ENCODE data around the gene FMN1. TPM values are rescaled to one million over a fixed set of nuclear protein-coding genes. Genes with fewer than 3 reads are reported as not detected.
A peak's percentile ranks its signal among the peaks of the same experiment; 100 is the strongest.

FMN1 gene
- total and polyA plus RNA-seq, 10 of the 15 experiments (the other 5 are each of a cell fraction or from before 2014, with no cell fraction given) = 0.05 to 0.16 (median 0.08) TPM; not detected in 4

- no TSS peak for BruUV-seq (replicated peaks)
- POLR2A ChIA-PET = no interaction called here
- RAD21 ChIA-PET (ENCODE audit: unreplicated experiment) = no interaction called here
- Histone ChIP-seq H3K36me3 (ENCODE audit: control insufficient read depth in 2 of 2, insufficient read depth in 2 of 2, low read length in 1 of 2) (no peaks in the 10 kb centered on the region), H3K9ac (ENCODE audit: control insufficient read depth, insufficient read depth, low read length) (no peak overlapping the region), H4K20me1 (ENCODE audit: control insufficient read depth, insufficient read depth) (no peaks in the 10 kb centered on the region), H2AFZ (ENCODE audit: control insufficient read depth, low read depth, low read length) (no peak overlapping the region), H3K4me1 (ENCODE audit: control insufficient read depth, insufficient read depth, low read length) (peaks cover 22% of the 10 kb centered on the region), H3K79me2 (ENCODE audit: control insufficient read depth, insufficient read depth, low read length) (no peaks in the 10 kb centered on the region), H3K27ac (ENCODE audit: control insufficient read depth, insufficient read depth) (no peak overlapping the region), H3K27me3 (replicated peaks in 1 of 2; ENCODE audit: control insufficient read depth in 2 of 2, insufficient read depth in 2 of 2, low read length in 1 of 2) (peaks cover 19 to 33% of the 10 kb centered on the region in 2 experiments), H3K9me3 (replicated peaks; ENCODE audit: control insufficient read depth, insufficient read depth, low read length) (no peaks in the 10 kb centered on the region; the same call in 2 of the 3 replicates), H3K4me2 (ENCODE audit: control insufficient read depth, insufficient read depth) (peak overlapping the region; percentile 15; the same call in 1 of the 2 replicates), H3K4me3 (no peak overlapping the region)
- CTCF ChIA-PET = no interaction called here
- in situ Hi-C loops (cut with MboI) (no loop called here), intact Hi-C loops (cut with micrococcal nuclease; ENCODE audit: unreplicated experiment) (no loop called here)
- DNase-seq (ENCODE audit: low read depth, low spot score) = no peak
- no peak for ATAC-seq
- FAIRE-seq = no peak
- SMC1A ChIA-PET (ENCODE audit: uncharacterized antibody, unreplicated experiment) = no interaction called here
- WGBS (ENCODE audit: insufficient coverage, insufficient replicate concordance, low lambda C conversion rate, missing lambda C conversion rate) = 44% methylated on average over 45 of the region's 60 CpGs
- no peak for TF ChIP-seq NR2C1 (IDR thresholded peaks at IDR 0.05)
- TF ChIP-seq ZNF274 (IDR thresholded peaks at IDR 0.05; ENCODE audit: insufficient read depth, insufficient read length) = no peak
- TF ChIP-seq, protein P1, sequence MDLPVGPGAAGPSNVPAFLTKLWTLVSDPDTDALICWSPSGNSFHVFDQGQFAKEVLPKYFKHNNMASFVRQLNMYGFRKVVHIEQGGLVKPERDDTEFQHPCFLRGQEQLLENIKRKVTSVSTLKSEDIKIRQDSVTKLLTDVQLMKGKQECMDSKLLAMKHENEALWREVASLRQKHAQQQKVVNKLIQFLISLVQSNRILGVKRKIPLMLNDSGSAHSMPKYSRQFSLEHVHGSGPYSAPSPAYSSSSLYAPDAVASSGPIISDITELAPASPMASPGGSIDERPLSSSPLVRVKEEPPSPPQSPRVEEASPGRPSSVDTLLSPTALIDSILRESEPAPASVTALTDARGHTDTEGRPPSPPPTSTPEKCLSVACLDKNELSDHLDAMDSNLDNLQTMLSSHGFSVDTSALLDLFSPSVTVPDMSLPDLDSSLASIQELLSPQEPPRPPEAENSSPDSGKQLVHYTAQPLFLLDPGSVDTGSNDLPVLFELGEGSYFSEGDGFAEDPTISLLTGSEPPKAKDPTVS (IDR thresholded peaks at IDR 0.05; ENCODE audit: low read depth, low read length) = no peak
- TF ChIP-seq E2F4 (IDR thresholded peaks at IDR 0.05; ENCODE audit: low read depth, low read length) = no peak
- TF ChIP-seq IRF5 (IDR thresholded peaks at IDR 0.05; ENCODE audit: borderline replicate concordance) = no peak
- TF ChIP-seq CHD1 (IDR thresholded peaks at IDR 0.05; ENCODE audit: low read depth, low read length) = no peak
- TF ChIP-seq ZBTB40 (IDR thresholded peaks at IDR 0.05; ENCODE audit: borderline replicate concordance) = no peak
- no peak for TF ChIP-seq TCF3 (IDR thresholded peaks at IDR 0.05; ENCODE audit: borderline replicate concordance, insufficient read depth, low read depth, low read length)
- no peak for TF ChIP-seq SMAD1 (IDR thresholded peaks at IDR 0.05; ENCODE audit: low read depth, partially characterized antibody)
- TF ChIP-seq BACH1 (IDR thresholded peaks at IDR 0.05; ENCODE audit: borderline replicate concordance) = no peak
- no peak for TF ChIP-seq GATAD2B (conservative IDR thresholded peaks at IDR 0.05; ENCODE audit: low read depth)
- no peak for TF ChIP-seq PBX3 (IDR thresholded peaks at IDR 0.05; ENCODE audit: insufficient replicate concordance, low read depth, low read length)
These were observed 476.2 kb downstream of the FMN1 start for GRCh38 chr15:32718227-32718820.

Data from GM12878 (cell line).